GM21825 (cell line): ENCODE results near the gene ESRRA.
"Not testable (repeated sequence)": the region's sequence is repeated elsewhere in the genome, so short reads cannot be mapped to it uniquely, and the experiment has no call there.

ENCODE experiments used
- ATAC-seq: cut with Tn5 transposase; IDR thresholded peaks from one replicate; pipeline ENCODE4 v1.9.1; 2021; ENCODE audit warnings: mild to moderate bottlenecking, moderate library complexity; ENCODE audit not compliant: unreplicated experiment

ESRRA gene

GRCh38 chr11:64307795-64308194 lies 2.5 kb downstream of the ESRRA start:
- not testable (repeated sequence) for ATAC-seq

- ATAC-seq: no peak
Observed at GRCh38 chr11:64312947-64313346, 7.6 kb downstream of the ESRRA start.

- ATAC-seq: no peak
Observed at GRCh38 chr11:64313491-64314145, 8.3 kb downstream of the ESRRA start.

- no peak for ATAC-seq
Observed at GRCh38 chr11:64314146-64314804, 9.0 kb downstream of the ESRRA start.

GRCh38 chr11:64314805-64315561 lies 9.7 kb downstream of the ESRRA start:
- no peak for ATAC-seq

GRCh38 chr11:64315667-64316526 lies 10.6 kb downstream of the ESRRA start:
- ATAC-seq: not testable (repeated sequence)

- peak; percentile 2 for ATAC-seq
Observed at GRCh38 chr11:64316672-64317324, 11.5 kb downstream of the ESRRA start.

- peak; percentile 55 for ATAC-seq
Observed at GRCh38 chr11:64317325-64317960, 12.1 kb downstream of the ESRRA start, which contains the start of gene TRMT112. Gene TRMT112, minus strand, starts transcription at chr11:64317559. Its CDS starts 33 bp downstream, at chr11:64317526.

- peak; percentile 56 for ATAC-seq
Observed at GRCh38 chr11:64317961-64318765, 12.8 kb downstream of the ESRRA start, which contains the start of gene PRDX5. Gene PRDX5, plus strand, starts transcription at chr11:64318121. Its CDS starts 95 bp downstream, at chr11:64318216.

- ATAC-seq: no peak
Observed at GRCh38 chr11:64318766-64319761, 13.7 kb downstream of the ESRRA start.

GRCh38 chr11:64320556-64320955 lies 15.2 kb downstream of the ESRRA start:
- no peak for ATAC-seq

GRCh38 chr11:64321026-64321425 lies 15.7 kb downstream of the ESRRA start:
- no peak for ATAC-seq

- ATAC-seq: no peak
Observed at GRCh38 chr11:64321533-64321932, 16.2 kb downstream of the ESRRA start.

GRCh38 chr11:64322925-64323260 lies 17.6 kb downstream of the ESRRA start:
- no peak for ATAC-seq

GRCh38 chr11:64323373-64323772 lies 18.0 kb downstream of the ESRRA start:
- no peak for ATAC-seq

- not testable (repeated sequence) for ATAC-seq
Observed at GRCh38 chr11:64323984-64324383, 18.7 kb downstream of the ESRRA start.

- ATAC-seq: no peak
Observed at GRCh38 chr11:64324692-64325469, 19.6 kb downstream of the ESRRA start.
